Measurements from ENCODE around the gene GNAO1.

GRCh38 chr16:56279914-56280313 is 88.6 kb downstream of the GNAO1 start:
- TF ChIP-seq, protein P1, sequence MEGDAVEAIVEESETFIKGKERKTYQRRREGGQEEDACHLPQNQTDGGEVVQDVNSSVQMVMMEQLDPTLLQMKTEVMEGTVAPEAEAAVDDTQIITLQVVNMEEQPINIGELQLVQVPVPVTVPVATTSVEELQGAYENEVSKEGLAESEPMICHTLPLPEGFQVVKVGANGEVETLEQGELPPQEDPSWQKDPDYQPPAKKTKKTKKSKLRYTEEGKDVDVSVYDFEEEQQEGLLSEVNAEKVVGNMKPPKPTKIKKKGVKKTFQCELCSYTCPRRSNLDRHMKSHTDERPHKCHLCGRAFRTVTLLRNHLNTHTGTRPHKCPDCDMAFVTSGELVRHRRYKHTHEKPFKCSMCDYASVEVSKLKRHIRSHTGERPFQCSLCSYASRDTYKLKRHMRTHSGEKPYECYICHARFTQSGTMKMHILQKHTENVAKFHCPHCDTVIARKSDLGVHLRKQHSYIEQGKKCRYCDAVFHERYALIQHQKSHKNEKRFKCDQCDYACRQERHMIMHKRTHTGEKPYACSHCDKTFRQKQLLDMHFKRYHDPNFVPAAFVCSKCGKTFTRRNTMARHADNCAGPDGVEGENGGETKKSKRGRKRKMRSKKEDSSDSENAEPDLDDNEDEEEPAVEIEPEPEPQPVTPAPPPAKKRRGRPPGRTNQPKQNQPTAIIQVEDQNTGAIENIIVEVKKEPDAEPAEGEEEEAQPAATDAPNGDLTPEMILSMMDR (IDR thresholded peaks at IDR 0.05), result no peak
- no peak for TF ChIP-seq POLR2A (IDR thresholded peaks at IDR 0.05)

Data from esophagus squamous epithelium (tissue), 4 donors.